A673 (cell line): ENCODE data around the gene BARX2.

Source experiments
- EZH2 ChIP-seq: fragments of 200-600 bp; sonication (generic); IDR thresholded peaks from 2 replicates; pipeline ENCODE4 v1.6.1; 2017; ENCODE audit warnings: borderline replicate concordance, low read depth, mild to moderate bottlenecking, mixed read lengths, antibody characterized with exemption, low read length; ENCODE audit not compliant: poor library complexity, severe bottlenecking
- TF ChIP-seq, protein P1 (sequence below): fragments of 300-800, 200-600 bp; sonication (generic); conservative IDR thresholded peaks from 2 replicates; pipeline ENCODE4 v1.5.1; 2017; ENCODE audit warnings: low read depth, mild to moderate bottlenecking, antibody characterized with exemption, low read length, moderate library complexity, mixed read lengths

DNA sequence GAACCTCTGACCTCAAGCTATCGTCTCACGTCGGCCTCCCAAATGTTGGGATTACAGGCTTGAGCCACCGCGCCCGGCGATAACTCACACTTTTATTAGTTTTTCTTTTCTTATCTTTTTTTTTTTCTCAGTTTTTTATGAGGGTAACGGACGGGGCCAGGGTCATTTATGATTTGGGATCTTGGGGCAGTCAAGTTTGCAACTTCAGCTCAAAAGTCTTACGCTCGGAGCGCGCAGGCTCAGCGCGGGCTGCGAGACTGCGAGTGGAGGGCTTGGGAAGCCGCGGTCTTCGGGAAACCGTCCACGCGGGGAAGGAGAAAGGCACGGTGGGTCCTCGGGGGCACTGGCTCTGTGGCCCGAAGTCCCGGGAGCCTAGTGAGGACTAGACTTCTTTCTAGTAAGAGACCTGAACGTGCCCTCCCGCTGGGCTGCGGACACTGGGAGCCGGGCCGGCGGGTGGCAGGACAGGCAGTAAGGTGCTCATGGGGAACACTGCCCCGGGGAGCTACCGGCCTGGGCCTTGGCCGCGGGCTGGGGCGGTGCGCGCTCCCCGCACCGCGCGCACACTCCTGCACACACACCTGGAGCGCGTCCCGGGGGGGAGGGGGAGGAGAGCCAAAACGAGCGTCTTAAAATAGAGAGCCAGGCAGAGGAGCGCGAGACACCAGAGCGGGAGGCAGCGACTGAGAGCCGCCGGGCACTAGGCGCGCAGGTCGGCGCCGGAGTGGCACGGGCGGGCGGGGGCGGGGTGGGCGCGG is 476 bp upstream of the BARX2 start:
- TF ChIP-seq, protein P1, sequence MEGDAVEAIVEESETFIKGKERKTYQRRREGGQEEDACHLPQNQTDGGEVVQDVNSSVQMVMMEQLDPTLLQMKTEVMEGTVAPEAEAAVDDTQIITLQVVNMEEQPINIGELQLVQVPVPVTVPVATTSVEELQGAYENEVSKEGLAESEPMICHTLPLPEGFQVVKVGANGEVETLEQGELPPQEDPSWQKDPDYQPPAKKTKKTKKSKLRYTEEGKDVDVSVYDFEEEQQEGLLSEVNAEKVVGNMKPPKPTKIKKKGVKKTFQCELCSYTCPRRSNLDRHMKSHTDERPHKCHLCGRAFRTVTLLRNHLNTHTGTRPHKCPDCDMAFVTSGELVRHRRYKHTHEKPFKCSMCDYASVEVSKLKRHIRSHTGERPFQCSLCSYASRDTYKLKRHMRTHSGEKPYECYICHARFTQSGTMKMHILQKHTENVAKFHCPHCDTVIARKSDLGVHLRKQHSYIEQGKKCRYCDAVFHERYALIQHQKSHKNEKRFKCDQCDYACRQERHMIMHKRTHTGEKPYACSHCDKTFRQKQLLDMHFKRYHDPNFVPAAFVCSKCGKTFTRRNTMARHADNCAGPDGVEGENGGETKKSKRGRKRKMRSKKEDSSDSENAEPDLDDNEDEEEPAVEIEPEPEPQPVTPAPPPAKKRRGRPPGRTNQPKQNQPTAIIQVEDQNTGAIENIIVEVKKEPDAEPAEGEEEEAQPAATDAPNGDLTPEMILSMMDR, result no peak
- TF ChIP-seq EZH2, result no peak
